IPS-18c (cell line): ENCODE measurements around the gene ALG10B.
"Not testable (repeated sequence)": the region's sequence is repeated elsewhere in the genome, so short reads cannot be mapped to it uniquely, and the experiment has no call there.

Source experiments
- H3K4me3 ChIP-seq: 2 replicates; pipeline ENCODE4 v1.7.0; 2013; ENCODE audit warnings: low read depth, mild to moderate bottlenecking, low read length, moderate library complexity; ENCODE audit not compliant: insufficient read depth
- H3K9me3 ChIP-seq: one replicate; pipeline ENCODE4 v1.6.1; 2013; ENCODE audit warnings: mild to moderate bottlenecking, low read length, moderate library complexity; ENCODE audit not compliant: control insufficient read depth, insufficient read depth

Gene ALG10B, protein sequence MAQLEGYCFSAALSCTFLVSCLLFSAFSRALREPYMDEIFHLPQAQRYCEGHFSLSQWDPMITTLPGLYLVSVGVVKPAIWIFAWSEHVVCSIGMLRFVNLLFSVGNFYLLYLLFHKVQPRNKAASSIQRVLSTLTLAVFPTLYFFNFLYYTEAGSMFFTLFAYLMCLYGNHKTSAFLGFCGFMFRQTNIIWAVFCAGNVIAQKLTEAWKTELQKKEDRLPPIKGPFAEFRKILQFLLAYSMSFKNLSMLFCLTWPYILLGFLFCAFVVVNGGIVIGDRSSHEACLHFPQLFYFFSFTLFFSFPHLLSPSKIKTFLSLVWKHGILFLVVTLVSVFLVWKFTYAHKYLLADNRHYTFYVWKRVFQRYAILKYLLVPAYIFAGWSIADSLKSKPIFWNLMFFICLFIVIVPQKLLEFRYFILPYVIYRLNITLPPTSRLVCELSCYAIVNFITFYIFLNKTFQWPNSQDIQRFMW

DNA sequence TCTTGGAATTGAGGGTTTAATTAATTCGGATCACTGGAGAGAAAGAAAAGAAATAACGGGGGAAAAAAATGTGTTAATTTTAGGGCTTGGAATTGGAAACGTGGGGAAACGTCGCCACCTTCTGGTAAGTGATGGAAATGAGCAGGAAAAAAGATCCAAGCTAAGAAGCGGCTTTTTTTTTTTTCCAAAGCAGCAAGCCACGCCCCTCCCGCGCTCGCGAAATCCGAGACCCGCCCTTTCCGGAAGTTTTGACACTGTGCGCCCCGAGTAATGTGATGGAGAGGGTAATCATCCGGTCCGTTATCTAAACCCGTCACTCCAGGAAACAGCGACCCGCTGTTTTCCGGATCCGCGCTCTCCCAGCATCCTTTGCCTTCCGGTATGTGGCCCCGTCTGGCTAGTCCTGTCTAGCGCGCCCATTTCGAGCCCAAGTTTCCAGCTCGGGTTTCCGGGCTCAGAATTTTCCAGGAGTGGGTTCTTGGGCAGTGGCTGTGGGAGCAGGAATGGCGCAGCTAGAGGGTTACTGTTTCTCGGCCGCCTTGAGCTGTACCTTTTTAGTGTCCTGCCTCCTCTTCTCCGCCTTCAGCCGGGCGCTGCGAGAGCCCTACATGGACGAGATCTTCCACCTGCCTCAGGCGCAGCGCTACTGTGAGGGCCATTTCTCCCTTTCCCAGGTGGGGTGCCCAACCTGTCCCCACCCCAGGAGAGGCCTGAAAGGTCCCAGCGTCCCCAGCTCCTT is at the start of gene ALG10B:
Gene ALG10B, plus strand, starts transcription at position 384 of the 739 bp plus-strand sequence. Its CDS starts 120 bp downstream, at position 504.
- H3K9me3 ChIP-seq, result no peaks in the 10 kb centered on the region
- H3K4me3 ChIP-seq, result peak within 1 kb of the TSS; percentile 56

DNA sequence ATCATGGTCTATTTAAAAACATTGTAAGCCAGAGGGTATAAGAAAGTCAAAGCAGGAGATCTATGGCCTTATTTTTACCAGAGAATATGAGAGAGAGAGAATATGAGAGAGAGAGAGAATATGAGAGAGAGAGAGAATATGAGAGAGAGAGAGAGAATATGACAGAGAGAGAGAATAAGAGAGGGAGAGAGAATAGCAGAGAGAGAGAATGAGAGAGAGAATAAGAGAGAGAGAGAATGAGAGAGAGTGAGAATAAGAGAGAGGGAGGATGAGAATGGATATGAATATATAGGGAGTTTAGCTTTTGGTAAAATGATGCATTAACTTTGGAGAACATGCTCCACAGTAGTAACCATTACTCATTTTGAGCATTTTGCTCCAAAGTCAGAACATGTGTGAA is 48.0 kb upstream of the ALG10B start:
- Histone ChIP-seq H3K4me3 (no peak overlapping the region), H3K9me3 (peaks cover 11% of the 10 kb centered on the region)

DNA sequence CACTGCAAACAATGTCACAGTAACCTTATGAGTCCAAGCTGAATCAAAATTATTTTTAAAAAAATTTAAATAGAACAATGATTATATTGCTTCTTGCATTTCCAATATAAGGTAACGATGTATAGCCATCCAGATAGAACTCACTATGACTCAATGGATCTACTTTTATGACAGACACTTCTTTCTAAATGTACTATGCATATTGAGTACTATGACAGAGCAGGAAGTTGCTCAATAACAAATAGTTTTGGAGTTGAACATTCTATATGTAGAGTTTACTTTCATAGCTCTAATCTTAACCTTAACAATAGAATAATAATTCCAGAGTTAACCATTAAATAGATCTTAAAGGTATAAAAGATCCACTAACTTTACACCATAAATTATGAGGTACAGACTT is 46.7 kb upstream of the ALG10B start:
- Histone ChIP-seq H3K9me3 (peaks cover 11% of the 10 kb centered on the region), H3K4me3 (no peak overlapping the region)

DNA sequence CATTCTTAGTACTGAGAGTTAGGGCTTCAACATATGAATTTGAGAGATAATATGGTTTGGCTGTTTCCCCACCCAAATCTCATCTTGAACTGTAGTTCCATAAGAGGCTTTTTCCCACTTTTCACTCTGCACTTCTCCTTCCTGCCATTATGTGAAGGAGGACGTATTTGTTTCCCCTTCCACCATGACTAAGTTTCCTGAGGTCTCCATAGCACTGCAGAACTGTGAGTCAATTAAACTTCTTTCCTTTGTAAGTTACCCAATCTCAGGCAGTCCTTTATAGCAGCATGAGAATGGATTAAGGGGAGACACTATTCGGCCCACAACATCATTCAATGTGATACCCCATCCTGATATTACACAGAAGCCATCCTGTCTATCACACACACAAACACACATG is 36.8 kb upstream of the ALG10B start:
- Histone ChIP-seq H3K4me3 (no peak overlapping the region), H3K9me3 (peaks cover 4% of the 10 kb centered on the region)

DNA sequence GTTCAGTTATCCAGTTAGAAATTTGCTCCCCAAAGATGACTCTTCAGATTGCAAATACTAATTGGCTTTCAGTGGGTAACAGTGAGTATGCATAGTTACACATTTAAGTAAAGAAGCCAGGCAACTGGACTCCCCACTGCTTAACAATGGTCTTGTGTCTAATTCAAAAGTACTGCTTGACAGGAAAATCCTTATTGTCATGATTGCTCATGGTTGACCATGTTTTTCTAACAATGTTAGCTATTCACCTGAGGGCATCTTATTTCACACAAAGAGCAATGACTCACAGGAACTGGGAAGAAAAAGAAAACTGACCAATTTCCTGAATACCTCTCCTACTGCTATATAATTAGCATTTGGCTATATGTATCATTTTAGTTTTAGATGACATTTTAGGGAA is 33.7 kb upstream of the ALG10B start:
- Histone ChIP-seq H3K4me3 (no peak overlapping the region), H3K9me3 (peaks cover 4% of the 10 kb centered on the region)

DNA sequence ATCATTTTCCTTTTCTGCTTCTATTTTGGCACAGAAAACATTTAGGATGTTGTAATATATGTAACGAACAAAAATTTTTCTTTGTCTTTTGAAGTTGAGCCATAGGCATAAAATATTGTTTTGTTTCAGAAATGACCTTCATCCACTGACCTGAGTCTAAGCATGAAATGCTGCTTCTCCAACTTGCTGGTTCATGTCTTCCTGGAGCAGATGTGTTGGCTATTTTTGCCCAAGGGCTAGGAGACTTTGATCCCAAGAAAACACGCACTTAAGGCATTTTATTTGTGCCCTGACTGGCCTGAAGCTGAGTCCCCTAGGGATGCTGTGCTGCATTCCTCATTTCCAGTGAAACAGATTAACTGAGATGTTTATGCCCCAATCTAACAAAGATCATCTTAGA is 27.2 kb upstream of the ALG10B start:
- Histone ChIP-seq H3K4me3 (no peak overlapping the region), H3K9me3 (no peaks in the 10 kb centered on the region)

DNA sequence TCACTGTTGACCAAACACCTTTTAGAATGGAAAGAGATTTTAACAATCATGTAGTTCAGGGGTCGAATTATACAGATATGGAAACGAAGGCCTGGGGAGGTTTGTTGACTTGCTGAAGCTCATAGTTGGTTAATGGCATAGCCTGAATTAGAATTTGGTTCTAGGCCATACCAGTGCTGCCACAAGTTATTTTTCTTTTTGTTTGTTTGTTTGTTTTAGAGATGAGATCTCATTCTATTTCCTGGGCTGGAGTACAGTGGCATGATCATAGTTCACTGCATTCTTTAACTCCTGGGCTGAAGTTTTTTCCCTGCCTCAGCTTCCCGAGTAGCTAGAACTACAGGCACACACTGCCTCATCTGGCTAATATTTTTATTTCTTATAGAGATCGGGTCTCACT is 25.4 kb upstream of the ALG10B start:
- Histone ChIP-seq H3K4me3 (no peak overlapping the region), H3K9me3 (peaks cover 3% of the 10 kb centered on the region)

DNA sequence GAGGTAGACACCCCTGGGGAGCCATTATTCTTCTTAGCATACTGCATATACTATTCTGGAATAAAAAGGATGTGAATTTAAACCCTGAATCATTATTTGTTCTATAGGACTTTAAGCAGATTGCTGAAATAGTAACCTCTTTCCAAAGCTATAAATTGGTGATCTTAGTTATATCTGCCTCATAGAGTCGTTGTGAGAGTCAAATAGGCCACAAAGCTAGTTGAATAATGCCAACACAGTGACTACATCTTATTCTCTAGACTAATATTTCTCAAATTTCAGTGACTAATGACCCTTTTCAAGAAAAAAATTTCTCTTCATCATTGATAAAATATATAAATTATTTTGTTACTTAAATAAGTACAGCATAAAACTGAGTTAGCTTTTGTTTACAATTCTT is 13.6 kb upstream of the ALG10B start:
- not testable (repeated sequence) for H3K9me3 ChIP-seq, H3K4me3 ChIP-seq

DNA sequence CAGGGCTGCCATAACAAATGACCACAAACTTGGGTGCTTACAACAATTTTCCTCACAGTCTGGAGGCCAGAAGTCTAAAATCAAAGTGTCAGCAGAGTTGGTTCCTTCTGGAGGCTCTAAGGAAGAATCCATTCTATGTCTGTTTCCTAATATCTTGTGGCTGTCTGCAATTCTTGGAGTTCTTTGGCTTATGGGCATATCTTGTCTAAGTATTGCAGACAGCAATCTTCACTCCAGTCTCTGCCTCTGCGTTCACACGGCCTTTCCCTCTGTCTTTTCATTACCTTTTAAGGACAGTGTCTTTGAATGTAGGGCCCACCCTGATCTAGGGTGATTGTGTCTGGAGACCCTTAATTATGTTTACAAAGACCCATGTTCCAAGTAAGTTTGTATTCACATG is 5.4 kb downstream of the ALG10B start:
- H3K9me3 ChIP-seq, result not testable (repeated sequence)

DNA sequence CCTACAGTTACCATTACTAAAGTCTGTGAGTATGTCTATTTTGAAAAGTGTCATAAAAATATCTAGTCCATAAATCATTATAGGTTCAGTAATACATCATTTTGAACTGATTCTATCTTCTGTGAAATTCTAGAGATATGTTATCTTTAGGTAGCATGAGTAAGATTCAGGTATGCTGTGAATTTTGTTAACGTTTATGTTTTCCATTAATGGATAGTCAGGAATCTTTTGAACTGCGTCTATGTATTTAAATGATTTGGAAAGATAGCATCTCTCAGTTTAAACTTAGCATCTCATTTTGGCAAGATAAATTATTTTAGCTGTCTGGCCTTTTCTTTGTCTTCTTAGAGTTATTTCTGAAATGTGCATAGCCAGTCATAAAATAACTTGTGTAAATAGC is 8.3 kb downstream of the ALG10B start:
- no peak overlapping the region for H3K4me3 ChIP-seq
- H3K9me3 ChIP-seq, result no peaks in the 10 kb centered on the region

More for the DNA sequence above, 5.4 kb downstream of the ALG10B start:
- H3K4me3 ChIP-seq, result not testable (repeated sequence)

DNA sequence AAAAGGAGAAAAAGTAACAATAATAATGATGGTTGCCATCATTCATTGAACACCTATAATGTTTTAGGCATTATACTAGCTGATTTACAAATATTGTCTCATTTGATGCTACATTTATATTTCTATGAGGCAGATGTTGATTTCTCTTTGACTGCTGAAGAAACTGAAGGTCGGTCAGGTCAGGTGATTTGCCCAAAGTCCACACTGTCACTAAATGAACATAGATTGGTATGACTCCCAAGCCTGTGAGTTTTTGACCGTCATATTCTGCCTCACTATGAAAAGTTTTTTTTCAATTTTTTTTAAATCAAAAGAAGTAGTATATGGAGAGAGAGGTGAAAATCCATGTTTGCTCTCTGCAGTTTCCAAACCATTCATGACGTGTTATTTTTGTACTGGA is 10.8 kb downstream of the ALG10B start:
- H3K9me3 ChIP-seq, result no peaks in the 10 kb centered on the region
- no peak overlapping the region for H3K4me3 ChIP-seq

DNA sequence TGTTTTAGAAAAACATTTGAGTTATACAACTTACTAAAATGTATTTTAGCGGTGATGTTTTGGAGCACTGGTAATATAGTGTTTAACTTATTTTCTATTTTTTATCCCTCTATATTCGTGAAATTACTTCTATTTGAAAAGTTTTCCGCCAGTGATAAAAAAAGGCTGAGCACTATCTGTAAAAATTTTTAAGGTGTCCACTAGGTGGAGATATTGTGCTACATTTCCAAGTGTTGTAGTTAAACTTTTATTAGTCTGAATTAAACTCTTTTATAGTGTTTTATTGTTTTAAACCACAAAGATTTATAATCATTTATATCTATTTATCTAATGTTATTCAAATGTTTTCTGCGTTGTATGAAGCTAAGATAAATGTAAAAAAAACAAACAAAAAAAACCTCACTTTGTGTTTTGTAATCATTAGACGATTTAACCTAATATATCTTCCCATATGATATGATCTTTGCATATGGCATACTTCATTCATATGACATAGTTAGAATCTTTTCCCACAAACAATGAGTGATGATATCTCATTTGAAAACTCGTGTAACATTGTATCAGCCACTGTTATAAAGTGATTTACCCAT is 11.8 kb downstream of the ALG10B start:
- no peak overlapping the region for H3K4me3 ChIP-seq
- H3K9me3 ChIP-seq, result no peaks in the 10 kb centered on the region

DNA sequence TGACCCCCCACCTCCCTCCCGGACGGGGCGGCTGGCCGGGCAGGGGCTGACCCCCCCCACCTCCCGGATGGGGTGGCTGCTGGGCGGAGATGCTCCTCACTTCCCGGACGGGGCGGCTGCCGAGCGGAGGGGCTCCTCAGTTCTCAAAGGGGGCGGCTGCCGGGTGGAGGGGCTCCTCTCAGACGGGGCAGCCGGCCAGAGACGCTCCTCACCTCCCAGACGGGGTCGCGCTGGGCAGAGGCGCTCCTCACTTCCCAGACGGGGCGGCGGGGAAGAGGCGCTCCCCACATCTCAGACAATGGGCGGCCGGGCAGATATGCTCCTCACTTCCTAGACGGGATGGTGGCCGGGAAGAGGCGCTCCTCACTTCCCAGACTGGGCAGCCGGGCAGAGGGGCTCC is 13.8 kb downstream of the ALG10B start:
- not testable (repeated sequence) for H3K4me3 ChIP-seq, H3K9me3 ChIP-seq

DNA sequence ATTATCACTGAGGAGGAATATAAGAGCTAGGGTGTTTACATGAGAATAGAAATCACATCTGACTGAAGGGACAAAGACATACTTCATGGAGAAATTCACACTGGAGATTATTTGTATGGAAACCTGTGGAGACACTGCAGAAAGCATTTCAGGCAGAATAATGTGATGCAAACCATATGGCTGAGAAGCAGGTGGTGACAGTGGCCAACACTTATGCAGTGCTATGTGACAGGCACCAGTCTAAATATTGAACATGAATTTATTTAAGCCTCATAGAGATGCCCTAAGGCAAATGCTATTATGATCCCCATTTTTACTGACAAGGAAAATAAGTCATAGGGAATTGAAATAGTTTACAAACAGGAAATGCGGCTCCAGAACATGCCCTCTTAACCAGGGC is 16.2 kb downstream of the ALG10B start:
- Histone ChIP-seq H3K9me3 (no peaks in the 10 kb centered on the region), H3K4me3 (no peak overlapping the region)

DNA sequence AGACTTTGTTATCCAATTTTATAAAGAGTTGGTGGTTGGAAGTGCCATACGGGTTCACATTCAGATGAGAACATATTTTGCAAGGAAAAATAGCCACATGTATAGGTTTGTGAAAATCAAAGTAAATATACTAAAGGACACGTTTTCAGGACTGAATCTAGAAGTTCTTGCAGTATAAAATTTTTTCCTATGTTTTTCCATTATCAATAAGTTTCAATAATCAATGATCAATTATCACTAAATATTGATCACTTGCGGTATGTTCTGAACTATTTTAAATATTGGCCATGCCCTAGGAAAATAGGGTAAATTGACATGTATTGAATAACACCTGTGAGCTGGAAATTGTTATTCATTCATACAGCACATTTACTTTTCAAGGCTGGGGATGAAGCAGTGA is 25.9 kb downstream of the ALG10B start:
- Histone ChIP-seq H3K4me3 (no peak overlapping the region), H3K9me3 (peaks cover 4% of the 10 kb centered on the region)

DNA sequence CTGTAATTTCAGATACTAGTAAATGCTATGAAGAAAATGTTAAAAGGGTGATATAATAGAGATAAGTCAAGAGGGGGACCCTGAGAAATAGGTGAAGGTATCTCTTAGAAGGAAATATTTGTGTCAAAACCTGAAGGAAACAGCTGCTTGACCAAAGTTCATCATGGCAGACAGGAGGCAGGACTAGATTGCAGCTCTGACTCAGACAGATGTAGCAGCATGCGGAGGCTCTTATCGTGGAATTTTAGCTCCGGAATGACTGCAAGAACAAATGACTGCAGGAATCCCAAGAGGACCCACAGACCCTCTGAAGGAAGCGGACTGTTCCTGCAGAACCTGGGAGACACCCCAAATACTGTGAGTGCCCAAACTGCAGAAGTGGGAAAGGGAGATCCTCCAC is 26.7 kb downstream of the ALG10B start:
- H3K9me3 ChIP-seq, H3K4me3 ChIP-seq: not testable (repeated sequence)

DNA sequence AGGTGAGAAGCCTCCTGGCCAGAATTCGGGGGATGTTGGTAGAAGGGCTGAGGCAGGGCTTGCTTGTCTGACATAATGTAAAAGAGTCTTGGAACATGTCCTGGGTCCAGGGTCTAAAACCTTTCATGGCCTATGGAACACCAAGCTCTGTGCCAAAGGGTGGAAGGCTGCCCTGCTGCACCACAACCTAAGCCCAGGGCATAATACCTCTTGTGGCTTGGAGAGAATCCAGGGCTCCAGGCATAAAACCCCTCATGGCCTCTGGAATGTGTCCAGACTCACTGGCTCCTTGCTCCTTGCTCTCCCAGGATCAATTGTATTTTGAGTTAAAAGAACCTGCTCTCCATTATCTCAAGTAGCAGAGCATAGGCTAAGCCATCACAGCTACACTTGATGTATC is 27.3 kb downstream of the ALG10B start:
- H3K4me3 ChIP-seq, H3K9me3 ChIP-seq: not testable (repeated sequence)
